Spleen (tissue), 7 donors: ENCODE results near the gene UMPS.

Source experiments
- CTCF ChIP-seq, 11 experiments: fragments of 200-600 bp in 7 of 11; fragments of 450-650 bp in 4 of 11; sonication (generic) in 4 of 11; IDR thresholded peaks in 8 of 11; conservative IDR thresholded peaks in 3 of 11; 1 replicate in 7 of 11; 2 replicates in 4 of 11; pipeline versions ENCODE4 v1.4.0 to v1.8.0; 2016 to 2021; ENCODE audit warnings: antibody characterized with exemption in 11 of 11, inconsistent platforms in 4 of 11, mild to moderate bottlenecking in 1 of 11
- POLR2A ChIP-seq, 3 donors: fragments of 450-650 bp; IDR thresholded peaks; one replicate each; pipeline ENCODE4 v1.5.1; 2017; ENCODE audit warnings: antibody characterized with exemption in 3 of 3, mild to moderate bottlenecking in 1 of 3
- POLR2AphosphoS5 ChIP-seq, 3 donors: sonication (generic); formaldehyde crosslinking; IDR thresholded peaks; one replicate each; pipeline ENCODE4 v1.5.1; 2017; ENCODE audit warnings: antibody characterized with exemption in 3 of 3
- donor health status: DM: no; HTN: no; CAD: no; lungs with moderate emphysema.
- donor health status: DM: no; HTN: no; CAD: no.
- donor health status: DM: no; HTN: no; CAD: no.

- TF ChIP-seq CTCF (IDR thresholded peaks at IDR 0.05 in 8 of 11, conservative IDR thresholded peaks at IDR 0.05 in 3 of 11) (no peak), POLR2AphosphoS5 (IDR thresholded peaks at IDR 0.05) (no peak), POLR2A (IDR thresholded peaks at IDR 0.05) (no peak)
Measured at GRCh38 chr3:124788254-124788745, 58.0 kb downstream of the UMPS start.
